Activated T-cell treated with anti-CD3 and anti-CD28 coated beads, Interleukin-2, amount 50 U/mL, for 72 hours (primary cell): ENCODE results near the gene DNM3. TPM values are rescaled to one million over a fixed set of nuclear protein-coding genes. Genes with fewer than 3 reads are reported as not detected.
A peak's percentile ranks its signal among the peaks of the same experiment; 100 is the strongest.
"Not testable (repeated sequence)": the region's sequence is repeated elsewhere in the genome, so short reads cannot be mapped to it uniquely, and the experiment has no call there.

Experiments used
- ATAC-seq, 2 donors: fragments of 150-1000 bp; cut with Tn5 transposase; replicated peaks in 1 of 2; 2 replicates each; pipeline ENCODE4 v1.10.0; 2021; ENCODE audit warnings: moderate library complexity in 2 of 2, mild to moderate bottlenecking in 1 of 2
- DNase-seq, 2 donors: peaks; one replicate each; pipeline ENCODE4 v3.0.0; 2021 to 2022; ENCODE audit warnings: mixed read lengths in 1 of 2
- H3K27ac Mint-ChIP-seq: one replicate; pipeline ENCODE4 v1.8.0; 2022; ENCODE audit warnings: mild to moderate bottlenecking, moderate library complexity, mixed read lengths
- H3K27me3 Mint-ChIP-seq: one replicate; pipeline ENCODE4 v1.8.0; 2022; ENCODE audit warnings: low read depth, mixed read lengths
- H3K36me3 Mint-ChIP-seq, 2 donors: one replicate each; pipeline ENCODE4 v1.8.0; 2022; ENCODE audit warnings: mixed read lengths in 2 of 2, mild to moderate bottlenecking in 1 of 2; ENCODE audit not compliant: insufficient read depth in 2 of 2
- H3K4me1 Mint-ChIP-seq: one replicate; pipeline ENCODE4 v1.8.0; 2022; ENCODE audit warnings: low read depth, mixed read lengths
- H3K4me3 Mint-ChIP-seq, 2 donors: one replicate each; pipeline ENCODE4 v1.8.0; 2022; ENCODE audit warnings: mild to moderate bottlenecking in 2 of 2, mixed read lengths in 2 of 2, moderate library complexity in 2 of 2
- H3K9me3 Mint-ChIP-seq, 2 donors: one replicate each; pipeline ENCODE4 v1.8.0; 2022; ENCODE audit warnings: mixed read lengths in 2 of 2
- total RNA-seq, 2 donors: library from RNA; stranded (reverse); gene quantifications; one replicate each; pipeline ENCODE4 v1.2.3, GENCODE V29; 2022

The DNM3 gene
- total RNA-seq, 2 donors from 2014 or later = 1.5 to 3.4 TPM

GRCh38 chr1:172068334-172068733, 227.0 kb downstream of the DNM3 start:
- no peak overlapping the region for H3K4me3 Mint-ChIP-seq
- no peak for ATAC-seq
- DNase-seq = no peak
- no peak overlapping the region for H3K27ac Mint-ChIP-seq
- no peaks in the 10 kb centered on the region for H3K27me3 Mint-ChIP-seq
- H3K9me3 Mint-ChIP-seq = no peaks in the 10 kb centered on the region
- H3K36me3 Mint-ChIP-seq = no peaks in the 10 kb centered on the region
- H3K4me1 Mint-ChIP-seq = no peaks in the 10 kb centered on the region

GRCh38 chr1:172069051-172069450, 227.8 kb downstream of the DNM3 start:
- H3K27me3 Mint-ChIP-seq = no peaks in the 10 kb centered on the region
- H3K4me1 Mint-ChIP-seq = no peaks in the 10 kb centered on the region
- no peak overlapping the region for H3K4me3 Mint-ChIP-seq
- ATAC-seq (no peak), DNase-seq (no peak)
- H3K27ac Mint-ChIP-seq = no peak overlapping the region
- no peaks in the 10 kb centered on the region for H3K9me3 Mint-ChIP-seq
- no peaks in the 10 kb centered on the region for H3K36me3 Mint-ChIP-seq

- Mint-ChIP-seq H3K27ac (no peak overlapping the region), H3K9me3 (no peaks in the 10 kb centered on the region), H3K36me3 (no peaks in the 10 kb centered on the region), H3K4me3 (no peak overlapping the region), H3K4me1 (no peaks in the 10 kb centered on the region), H3K27me3 (no peaks in the 10 kb centered on the region)
- no peak for ATAC-seq
- no peak for DNase-seq
Observed at GRCh38 chr1:172069534-172069933, 228.2 kb downstream of the DNM3 start.

- H3K27ac Mint-ChIP-seq = no peak overlapping the region
- no peak overlapping the region for H3K4me3 Mint-ChIP-seq
- no peak for ATAC-seq
- no peaks in the 10 kb centered on the region for H3K4me1 Mint-ChIP-seq
- H3K36me3 Mint-ChIP-seq = no peaks in the 10 kb centered on the region
- no peaks in the 10 kb centered on the region for H3K27me3 Mint-ChIP-seq
- no peaks in the 10 kb centered on the region for H3K9me3 Mint-ChIP-seq
- no peak for DNase-seq
Observed at GRCh38 chr1:172070055-172070454, 228.8 kb downstream of the DNM3 start.

GRCh38 chr1:172071746-172072145, 230.4 kb downstream of the DNM3 start:
- ATAC-seq (no peak), DNase-seq (no peak)
- no peak overlapping the region for H3K27ac Mint-ChIP-seq
- no peaks in the 10 kb centered on the region for H3K4me1 Mint-ChIP-seq
- H3K4me3 Mint-ChIP-seq = no peak overlapping the region
- no peaks in the 10 kb centered on the region for H3K9me3 Mint-ChIP-seq
- no peaks in the 10 kb centered on the region for H3K27me3 Mint-ChIP-seq
- no peaks in the 10 kb centered on the region for H3K36me3 Mint-ChIP-seq

- H3K27ac Mint-ChIP-seq, H3K4me1 Mint-ChIP-seq, H3K36me3 Mint-ChIP-seq, ATAC-seq, H3K27me3 Mint-ChIP-seq, H3K9me3 Mint-ChIP-seq, H3K4me3 Mint-ChIP-seq, DNase-seq: not testable (repeated sequence)
Observed at GRCh38 chr1:172079859-172080258, 238.6 kb downstream of the DNM3 start.

GRCh38 chr1:172083191-172083590, 241.9 kb downstream of the DNM3 start:
- ATAC-seq = no peak
- H3K36me3 Mint-ChIP-seq = no peaks in the 10 kb centered on the region
- no peak overlapping the region for H3K27ac Mint-ChIP-seq
- DNase-seq = no peak
- H3K27me3 Mint-ChIP-seq = no peaks in the 10 kb centered on the region
- H3K9me3 Mint-ChIP-seq = no peaks in the 10 kb centered on the region
- H3K4me1 Mint-ChIP-seq = no peaks in the 10 kb centered on the region
- no peak overlapping the region for H3K4me3 Mint-ChIP-seq

- no peak for ATAC-seq
- no peaks in the 10 kb centered on the region for H3K4me1 Mint-ChIP-seq
Observed at GRCh38 chr1:172084876-172085275, 243.6 kb downstream of the DNM3 start.

GRCh38 chr1:172085317-172085716, 244.0 kb downstream of the DNM3 start:
- ATAC-seq (no peak), DNase-seq (no peak)
- no peaks in the 10 kb centered on the region for H3K27me3 Mint-ChIP-seq
- peaks cover 3% of the 10 kb centered on the region for H3K4me1 Mint-ChIP-seq
- no peak overlapping the region for H3K27ac Mint-ChIP-seq
- no peak overlapping the region for H3K4me3 Mint-ChIP-seq
- H3K36me3 Mint-ChIP-seq = no peaks in the 10 kb centered on the region
- H3K9me3 Mint-ChIP-seq = no peaks in the 10 kb centered on the region

More at GRCh38 chr1:172084876-172085275, 243.6 kb downstream of the DNM3 start:
- no peak for DNase-seq
- H3K36me3 Mint-ChIP-seq = no peaks in the 10 kb centered on the region
- H3K27me3 Mint-ChIP-seq = no peaks in the 10 kb centered on the region
- H3K27ac Mint-ChIP-seq = no peak overlapping the region
- H3K9me3 Mint-ChIP-seq = no peaks in the 10 kb centered on the region
- no peak overlapping the region for H3K4me3 Mint-ChIP-seq

GRCh38 chr1:172086137-172086536, 244.8 kb downstream of the DNM3 start:
- DNase-seq (no peak), ATAC-seq (no peak)
- Mint-ChIP-seq H3K4me1 (peaks cover 5% of the 10 kb centered on the region), H3K27ac (no peak overlapping the region), H3K36me3 (no peaks in the 10 kb centered on the region), H3K9me3 (no peaks in the 10 kb centered on the region), H3K27me3 (no peaks in the 10 kb centered on the region), H3K4me3 (no peak overlapping the region)

GRCh38 chr1:172088256-172088655, 247.0 kb downstream of the DNM3 start:
- Mint-ChIP-seq H3K27ac (no peak overlapping the region), H3K36me3 (no peaks in the 10 kb centered on the region), H3K9me3 (no peaks in the 10 kb centered on the region), H3K4me1 (peaks cover 5% of the 10 kb centered on the region), H3K4me3 (no peak overlapping the region), H3K27me3 (no peaks in the 10 kb centered on the region)
- ATAC-seq = no peak
- no peak for DNase-seq

GRCh38 chr1:172089768-172090510, 248.6 kb downstream of the DNM3 start:
- Mint-ChIP-seq H3K9me3 (no peaks in the 10 kb centered on the region), H3K27ac (peak overlapping the region; percentile 61), H3K4me3 (peak overlapping the region in 1 of 2 donors; percentile 42), H3K27me3 (no peaks in the 10 kb centered on the region), H3K36me3 (no peaks in the 10 kb centered on the region), H3K4me1 (peaks cover 5% of the 10 kb centered on the region)
- DNase-seq (peak; percentile 60 to 66), ATAC-seq (peak; percentile 79 to 83)

- Mint-ChIP-seq H3K27ac (peak overlapping the region; percentile 61), H3K4me1 (peaks cover 5% of the 10 kb centered on the region), H3K4me3 (no peak overlapping the region), H3K36me3 (no peaks in the 10 kb centered on the region), H3K9me3 (no peaks in the 10 kb centered on the region), H3K27me3 (no peaks in the 10 kb centered on the region)
- ATAC-seq (no peak), DNase-seq (no peak)
Observed at GRCh38 chr1:172090511-172090817, 249.2 kb downstream of the DNM3 start.

GRCh38 chr1:172095846-172096245, 254.5 kb downstream of the DNM3 start:
- H3K4me3 Mint-ChIP-seq = no peak overlapping the region
- H3K27me3 Mint-ChIP-seq = no peaks in the 10 kb centered on the region
- H3K27ac Mint-ChIP-seq = no peak overlapping the region
- no peaks in the 10 kb centered on the region for H3K36me3 Mint-ChIP-seq
- H3K9me3 Mint-ChIP-seq = no peaks in the 10 kb centered on the region
- ATAC-seq = no peak
- no peaks in the 10 kb centered on the region for H3K4me1 Mint-ChIP-seq
- no peak for DNase-seq
